HFFc6 (cell line): Measurements from ENCODE around the gene PRLR. TPM values are rescaled to one million over a fixed set of nuclear protein-coding genes. Genes with fewer than 3 reads are reported as not detected.
A peak's percentile ranks its signal among the peaks of the same experiment; 100 is the strongest.

Source experiments
- DNase-seq: peaks from one replicate; pipeline ENCODE4 v3.0.0-alpha.2; 2018
- H3K27ac Mint-ChIP-seq: 2 replicates; pipeline ENCODE4 v1.8.0; 2020; ENCODE audit warnings: mild to moderate bottlenecking, mixed read lengths
- H3K27me3 Mint-ChIP-seq: 2 replicates; pipeline ENCODE4 v1.8.0; 2021; ENCODE audit warnings: mild to moderate bottlenecking, moderate library complexity, mixed read lengths; ENCODE audit not compliant: insufficient read depth
- H3K36me3 Mint-ChIP-seq: 2 replicates; pipeline ENCODE4 v1.8.0; 2021; ENCODE audit warnings: low read depth, mixed read lengths
- H3K4me1 Mint-ChIP-seq: 2 replicates; pipeline ENCODE4 v1.8.0; 2020; ENCODE audit warnings: low read depth, mixed read lengths
- H3K4me3 Mint-ChIP-seq: 2 replicates; pipeline ENCODE4 v1.8.0; 2020; ENCODE audit warnings: mild to moderate bottlenecking, moderate library complexity, mixed read lengths
- H3K9me3 Mint-ChIP-seq: 2 replicates; pipeline ENCODE4 v1.8.0; 2020; ENCODE audit warnings: mild to moderate bottlenecking, mixed read lengths
- total RNA-seq, 6 experiments: library from RNA; stranded (reverse); fragmentation: NEBNext Ultra II Directional; extraction: Animal tissue kit (Norgen Biotek cat#: 25700); gene quantifications; 2 replicates in 1 of 6; 3 replicates in 5 of 6; pipeline ENCODE4 v1.2.3, GENCODE V29; 2021
- TF ChIP-seq, protein P1 (sequence below): fragments of 200-600 bp; sonication (generic); IDR thresholded peaks from 2 replicates; pipeline ENCODE4 v1.5.0; 2021; ENCODE audit warnings: antibody characterized with exemption, mild to moderate bottlenecking

PRLR gene
- total RNA-seq, 6 experiments from 2014 or later: 0.91 to 1.5 (median 1.3) TPM

GRCh38 chr5:35134278-35135030 is 95.8 kb downstream of the PRLR start:
- DNase-seq: peak; percentile 54
- Mint-ChIP-seq H3K27ac (peak overlapping the region; percentile 95), H3K36me3 (peaks cover 7% of the 10 kb centered on the region; the same call in 1 of the 2 replicates), H3K4me3 (peak overlapping the region; percentile 28), H3K9me3 (no peaks in the 10 kb centered on the region), H3K27me3 (peaks cover 2% of the 10 kb centered on the region; the same call in 1 of the 2 replicates), H3K4me1 (peaks cover 93% of the 10 kb centered on the region)
- TF ChIP-seq, protein P1, sequence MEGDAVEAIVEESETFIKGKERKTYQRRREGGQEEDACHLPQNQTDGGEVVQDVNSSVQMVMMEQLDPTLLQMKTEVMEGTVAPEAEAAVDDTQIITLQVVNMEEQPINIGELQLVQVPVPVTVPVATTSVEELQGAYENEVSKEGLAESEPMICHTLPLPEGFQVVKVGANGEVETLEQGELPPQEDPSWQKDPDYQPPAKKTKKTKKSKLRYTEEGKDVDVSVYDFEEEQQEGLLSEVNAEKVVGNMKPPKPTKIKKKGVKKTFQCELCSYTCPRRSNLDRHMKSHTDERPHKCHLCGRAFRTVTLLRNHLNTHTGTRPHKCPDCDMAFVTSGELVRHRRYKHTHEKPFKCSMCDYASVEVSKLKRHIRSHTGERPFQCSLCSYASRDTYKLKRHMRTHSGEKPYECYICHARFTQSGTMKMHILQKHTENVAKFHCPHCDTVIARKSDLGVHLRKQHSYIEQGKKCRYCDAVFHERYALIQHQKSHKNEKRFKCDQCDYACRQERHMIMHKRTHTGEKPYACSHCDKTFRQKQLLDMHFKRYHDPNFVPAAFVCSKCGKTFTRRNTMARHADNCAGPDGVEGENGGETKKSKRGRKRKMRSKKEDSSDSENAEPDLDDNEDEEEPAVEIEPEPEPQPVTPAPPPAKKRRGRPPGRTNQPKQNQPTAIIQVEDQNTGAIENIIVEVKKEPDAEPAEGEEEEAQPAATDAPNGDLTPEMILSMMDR: no peak

DNA sequence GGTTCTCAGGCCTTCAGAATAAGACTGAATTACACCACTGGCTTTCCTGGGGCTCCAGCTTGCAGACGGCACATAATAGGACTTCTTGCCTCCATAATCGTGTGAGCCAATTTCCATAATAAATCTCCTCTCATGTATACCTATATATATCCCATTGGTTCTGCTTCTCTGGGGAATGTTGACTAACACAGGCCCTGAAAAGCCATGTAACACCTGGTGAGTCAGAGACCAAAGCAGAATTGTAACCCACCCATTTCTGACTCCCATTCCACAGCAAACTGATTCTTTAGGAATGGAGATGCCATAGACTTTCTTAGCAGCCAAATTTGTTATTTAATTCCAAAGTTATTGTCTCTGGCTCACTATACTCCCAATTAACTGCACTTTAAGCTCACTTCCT is 97.1 kb downstream of the PRLR start:
- TF ChIP-seq, protein P1: no peak
- no peak overlapping the region for H3K4me3 Mint-ChIP-seq
- H3K27me3 Mint-ChIP-seq: peaks cover 2% of the 10 kb centered on the region; the same call in 1 of the 2 replicates
- DNase-seq: no peak
- H3K27ac Mint-ChIP-seq: peak overlapping the region; percentile 43
- H3K36me3 Mint-ChIP-seq: peaks cover 7% of the 10 kb centered on the region; the same call in 1 of the 2 replicates
- peaks cover 94% of the 10 kb centered on the region for H3K4me1 Mint-ChIP-seq
- H3K9me3 Mint-ChIP-seq: no peaks in the 10 kb centered on the region

GRCh38 chr5:35131723-35132122 is 98.6 kb downstream of the PRLR start:
- Mint-ChIP-seq H3K9me3 (no peaks in the 10 kb centered on the region), H3K36me3 (peaks cover 7% of the 10 kb centered on the region; the same call in 1 of the 2 replicates), H3K4me1 (peaks cover 85% of the 10 kb centered on the region), H3K27ac (peak overlapping the region; percentile 81), H3K4me3 (no peak overlapping the region), H3K27me3 (peaks cover 2% of the 10 kb centered on the region; the same call in 1 of the 2 replicates)
- peak; percentile 72 for DNase-seq
- TF ChIP-seq, protein P1: no peak

DNA sequence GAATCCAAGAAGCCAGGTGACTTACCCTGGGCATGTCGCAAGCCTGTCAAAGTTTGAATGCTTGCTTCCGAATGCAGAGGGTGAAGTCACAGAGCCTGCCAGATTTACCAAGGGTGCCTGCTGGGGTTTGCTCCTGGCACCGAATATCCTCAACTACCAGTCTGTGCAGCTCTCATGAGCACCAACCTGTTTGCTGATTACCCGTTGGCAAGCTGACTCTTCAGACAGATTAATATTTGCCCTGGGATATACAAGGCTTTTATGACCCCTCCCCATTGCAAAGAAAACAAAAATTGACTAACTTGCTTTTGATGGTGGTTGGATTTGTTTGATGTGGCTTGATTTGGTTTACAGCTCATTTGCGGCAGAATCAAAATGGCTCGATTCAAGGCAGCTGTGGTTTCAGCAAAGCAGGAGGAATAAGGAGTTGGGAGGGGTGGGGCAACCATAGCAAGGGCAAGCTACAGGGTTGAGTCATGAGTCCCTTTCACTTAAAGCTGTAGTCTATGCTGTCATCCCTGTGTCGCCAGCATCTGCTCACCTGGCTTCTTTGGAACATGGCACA is 100.3 kb downstream of the PRLR start:
- Mint-ChIP-seq H3K27me3 (peaks cover 2% of the 10 kb centered on the region; the same call in 1 of the 2 replicates), H3K9me3 (no peaks in the 10 kb centered on the region), H3K27ac (peak overlapping the region; percentile 42), H3K4me3 (peak overlapping the region; percentile 57; the same call in 1 of the 2 replicates), H3K36me3 (peaks cover 7% of the 10 kb centered on the region; the same call in 1 of the 2 replicates), H3K4me1 (peaks cover 68% of the 10 kb centered on the region)
- DNase-seq: no peak
- TF ChIP-seq, protein P1: no peak

DNA sequence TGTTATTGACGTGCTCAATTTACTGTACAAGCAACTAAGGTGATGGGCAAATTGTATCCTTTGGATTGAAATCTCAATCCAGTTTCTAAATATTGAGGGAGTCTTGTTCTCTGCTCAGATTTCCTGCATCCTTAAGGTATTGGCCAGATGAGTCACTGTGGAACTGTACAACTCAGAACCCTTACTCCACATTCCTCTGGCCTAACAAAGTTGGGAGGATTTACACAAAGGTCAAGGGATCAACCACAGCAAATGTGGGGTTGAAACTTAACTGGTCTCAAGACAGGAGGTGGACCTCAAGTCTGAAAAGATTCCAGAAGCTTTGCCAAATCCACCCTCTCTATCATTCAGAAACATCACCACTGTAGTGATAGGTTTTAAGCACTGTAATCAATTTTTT is 101.0 kb downstream of the PRLR start:
- TF ChIP-seq, protein P1: no peak
- H3K27ac Mint-ChIP-seq: peak overlapping the region; percentile 73
- H3K27me3 Mint-ChIP-seq: peaks cover 2% of the 10 kb centered on the region; the same call in 1 of the 2 replicates
- H3K4me1 Mint-ChIP-seq: peaks cover 61% of the 10 kb centered on the region
- peak overlapping the region; percentile 57 for H3K4me3 Mint-ChIP-seq
- peaks cover 7% of the 10 kb centered on the region; the same call in 1 of the 2 replicates for H3K36me3 Mint-ChIP-seq
- DNase-seq: peak; percentile 76
- no peaks in the 10 kb centered on the region for H3K9me3 Mint-ChIP-seq
